SK-N-DZ (cell line): ENCODE data around the gene NCAPG2.
"Not testable (repeated sequence)": the region's sequence is repeated elsewhere in the genome, so short reads cannot be mapped to it uniquely, and the experiment has no call there.

Source experiments
- DNase-seq: peaks from one replicate; pipeline ENCODE4 v3.0.0-alpha.2; 2015; ENCODE audit warnings: low spot score

The NCAPG2 gene

DNA sequence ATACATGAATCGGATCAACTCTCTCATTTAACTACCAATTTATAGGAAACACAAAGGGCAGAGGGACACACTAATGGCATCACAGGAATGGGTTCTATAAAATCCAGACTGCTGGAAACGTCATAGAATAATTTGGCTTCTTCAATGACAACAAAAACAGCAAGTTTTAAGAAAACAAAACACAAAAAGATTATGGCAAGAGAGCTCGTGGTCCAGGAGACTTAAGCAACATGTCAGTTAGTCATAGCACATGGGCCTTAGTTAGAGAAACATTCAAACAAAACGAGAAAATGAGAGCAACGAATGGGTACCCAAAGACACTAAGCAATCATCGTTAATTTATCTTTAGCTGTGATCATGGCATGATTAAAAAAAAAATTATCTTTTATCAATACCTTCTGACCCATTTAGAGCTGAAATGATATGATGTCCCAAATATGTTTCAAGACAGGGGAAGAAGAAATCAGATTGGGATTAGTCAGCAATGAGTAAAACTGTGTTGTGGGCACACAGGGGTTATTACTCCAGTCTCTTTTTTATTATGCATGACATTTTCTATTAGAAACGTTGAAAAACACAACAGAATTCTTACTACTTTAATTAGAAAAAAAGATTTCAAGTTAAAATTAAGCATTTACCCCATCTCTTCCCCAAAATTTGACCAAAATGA, 28.3 kb downstream of the NCAPG2 start:
- DNase-seq, result no peak

DNA sequence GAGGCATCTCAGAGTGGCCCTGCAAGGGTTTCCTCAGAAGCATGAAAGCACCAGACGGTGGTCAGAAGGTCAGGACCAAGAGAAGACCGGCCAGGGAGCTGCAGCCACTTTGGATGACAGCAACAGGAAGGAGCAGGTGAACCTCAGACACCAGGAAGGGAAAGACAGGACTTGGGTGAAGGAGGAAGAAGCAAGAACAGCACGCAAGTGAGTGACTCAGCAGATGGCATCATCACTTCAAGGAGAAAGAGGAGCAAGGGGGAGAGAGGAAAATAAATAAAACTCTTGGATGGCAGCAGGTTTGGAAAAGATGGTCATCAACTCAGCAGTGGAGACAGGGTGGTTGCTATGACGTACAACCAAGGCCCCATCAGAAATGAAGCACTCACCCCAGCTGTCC, 31.6 kb downstream of the NCAPG2 start:
- no peak for DNase-seq

- DNase-seq, result peak; percentile 22
Observed at GRCh38 chr7:158668086-158668485, 36.5 kb downstream of the NCAPG2 start.

- not testable (repeated sequence) for DNase-seq
Observed at GRCh38 chr7:158666966-158667678, 37.5 kb downstream of the NCAPG2 start.

GRCh38 chr7:158666401-158666800, 38.2 kb downstream of the NCAPG2 start:
- DNase-seq, result no peak

DNA sequence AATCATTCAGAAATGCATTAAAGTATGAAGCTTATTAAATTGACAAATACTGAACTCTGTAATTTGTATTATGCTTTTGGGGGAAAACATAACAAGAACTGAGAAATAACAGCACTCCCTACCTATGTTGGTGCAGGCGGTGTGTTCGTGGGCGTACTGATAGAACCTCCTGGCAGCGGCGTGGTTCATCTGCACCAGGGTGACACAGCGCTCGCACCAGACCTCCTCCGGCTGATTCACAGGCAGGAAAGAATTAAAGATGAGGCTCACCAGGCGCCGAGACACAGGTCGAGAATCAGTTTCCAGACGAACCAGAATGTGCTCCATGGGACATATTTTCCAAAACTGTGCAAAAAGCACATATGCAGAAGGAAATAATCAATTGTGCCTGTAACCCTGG, 40.2 kb downstream of the NCAPG2 start:
- no peak for DNase-seq

DNA sequence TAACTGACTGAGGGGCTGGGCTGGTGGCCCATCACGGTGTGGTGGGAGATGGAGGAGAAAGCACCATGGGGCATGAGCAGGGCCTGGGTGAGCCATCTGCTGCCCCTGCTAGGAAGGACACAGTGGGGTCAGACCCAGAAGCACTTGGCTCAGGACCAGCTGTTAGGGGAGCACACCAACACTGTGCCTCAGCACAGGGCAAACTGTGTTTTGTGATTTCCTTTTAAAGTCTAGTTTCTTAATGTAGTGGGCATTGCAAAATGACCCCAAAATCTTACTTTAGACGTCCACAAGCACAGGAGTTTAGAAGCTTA, 41.2 kb downstream of the NCAPG2 start:
- no peak for DNase-seq

DNA sequence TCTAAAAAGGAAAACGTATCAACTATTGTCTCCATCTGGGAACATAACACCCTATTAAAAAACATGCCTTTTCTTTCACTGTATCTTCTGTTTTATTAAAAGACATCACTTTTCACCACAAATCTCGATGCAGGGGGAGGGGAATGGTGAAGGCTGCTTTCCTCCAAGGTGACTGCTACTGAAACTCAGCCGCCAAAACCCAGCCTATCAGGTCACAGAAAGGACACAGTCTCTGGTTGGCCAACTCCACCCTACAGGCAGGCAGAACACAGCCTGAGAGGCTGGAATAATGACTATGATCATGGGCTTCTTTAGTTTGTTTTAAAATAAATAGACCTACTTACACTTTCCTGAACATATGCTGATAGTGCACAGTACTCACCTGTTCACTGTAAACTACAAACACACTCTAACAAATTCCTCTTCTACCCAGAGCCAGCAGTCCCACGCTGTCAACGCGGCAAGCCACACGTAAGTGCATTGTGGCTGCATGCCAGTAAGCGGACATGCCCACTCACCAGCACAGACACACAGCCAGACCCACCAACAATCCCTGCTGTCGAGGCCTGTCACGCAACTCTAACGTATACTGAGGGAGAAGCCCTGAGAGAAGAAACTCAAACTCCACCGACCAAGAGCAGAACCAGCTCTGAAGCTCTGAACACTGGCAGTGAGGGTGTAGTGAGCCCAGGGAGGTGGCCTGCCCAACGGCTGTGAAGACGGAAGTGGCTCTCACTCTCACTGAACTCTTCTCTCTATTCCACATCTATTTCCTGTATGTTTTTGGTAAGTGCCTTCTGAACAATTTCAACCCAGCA, 41.8 kb downstream of the NCAPG2 start:
- no peak for DNase-seq

GRCh38 chr7:158658475-158658874, 46.1 kb downstream of the NCAPG2 start:
- DNase-seq, result no peak

GRCh38 chr7:158657189-158657746, 47.3 kb downstream of the NCAPG2 start:
- no peak for DNase-seq

DNA sequence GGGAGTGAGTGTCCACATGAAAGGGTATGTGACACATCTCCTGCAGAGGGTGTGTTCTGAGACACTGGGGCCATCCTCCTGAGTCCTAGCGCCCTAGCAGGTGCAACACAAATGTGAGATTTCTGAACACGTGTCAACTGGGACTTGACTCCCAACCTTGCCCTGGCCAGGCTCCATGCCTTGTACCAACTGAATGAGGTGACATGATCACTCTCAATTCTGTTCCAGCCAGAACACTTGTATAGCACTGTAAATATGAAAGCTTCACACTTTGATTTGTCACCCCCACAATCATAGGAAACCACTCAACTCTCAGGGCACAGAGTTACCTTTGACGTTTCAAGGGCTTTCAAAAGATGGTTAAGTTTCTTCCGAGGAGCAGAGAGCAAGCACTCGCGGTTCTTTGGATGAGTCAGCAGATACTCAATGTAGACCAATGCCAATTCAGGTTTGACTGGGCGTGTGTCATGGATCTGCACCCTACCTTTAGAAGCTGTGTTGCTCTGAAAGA, 48.6 kb downstream of the NCAPG2 start:
- no peak for DNase-seq

- DNase-seq, result no peak
Observed at GRCh38 chr7:158655507-158655906, 49.1 kb downstream of the NCAPG2 start.

GRCh38 chr7:158651968-158652565, 52.5 kb downstream of the NCAPG2 start:
- no peak for DNase-seq

DNA sequence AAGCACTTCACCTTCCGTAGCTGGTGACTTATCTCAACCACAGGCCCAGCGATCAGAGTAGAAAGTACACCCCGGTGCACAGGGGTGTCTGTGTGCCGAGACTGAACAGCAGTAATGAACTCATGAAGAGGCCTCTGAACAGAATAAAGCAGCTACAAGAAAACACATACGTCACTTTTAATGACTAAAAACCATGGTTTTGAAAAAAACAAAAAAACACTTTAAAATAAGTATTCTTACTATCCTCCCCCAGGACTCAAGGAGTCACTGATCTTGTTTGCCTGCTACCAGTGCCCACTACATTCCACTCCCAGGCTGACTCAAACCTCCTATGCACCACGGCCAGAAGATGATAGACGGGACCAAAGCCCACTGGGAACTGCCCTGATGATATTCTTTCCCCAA, 53.8 kb downstream of the NCAPG2 start:
- no peak for DNase-seq

DNA sequence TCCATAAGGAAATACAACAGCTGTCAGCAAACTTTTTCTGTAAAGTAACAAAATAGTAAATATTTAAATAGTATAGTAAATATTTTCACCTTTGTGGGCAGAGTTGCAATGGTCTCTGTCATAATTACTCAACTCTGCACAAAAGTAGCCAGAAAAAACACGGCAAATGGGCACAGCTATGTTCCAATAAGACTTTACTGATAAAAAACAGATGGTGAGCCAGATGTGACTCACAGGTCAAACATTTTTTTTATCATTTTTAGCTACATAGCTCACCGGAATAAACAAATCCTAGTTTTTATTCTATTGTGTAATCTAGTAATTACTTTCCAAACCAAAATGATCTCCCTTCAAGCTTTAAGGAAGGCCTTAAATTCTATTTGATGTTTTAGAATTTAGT, 55.3 kb downstream of the NCAPG2 start:
- no peak for DNase-seq

DNA sequence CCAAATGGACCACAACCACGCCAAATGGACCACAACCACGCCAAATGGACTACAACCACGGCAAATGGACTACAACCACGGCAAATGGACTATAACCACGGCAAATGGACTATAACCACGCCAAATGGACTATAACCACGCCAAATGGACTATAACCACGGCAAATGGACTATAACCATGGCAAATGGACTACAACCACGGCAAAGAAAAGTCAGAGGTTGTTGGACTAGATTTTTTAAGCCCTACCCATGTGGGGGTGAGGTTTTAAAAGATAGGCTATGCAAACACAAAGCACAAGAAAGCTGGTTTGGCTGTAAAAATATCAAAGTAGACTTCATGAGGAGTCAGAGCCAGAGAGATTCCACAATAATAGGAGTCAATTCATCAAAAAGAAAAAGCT, 55.8 kb downstream of the NCAPG2 start:
- DNase-seq, result no peak

GRCh38 chr7:158648168-158648567, 56.4 kb downstream of the NCAPG2 start:
- no peak for DNase-seq

GRCh38 chr7:158647475-158647792, 57.2 kb downstream of the NCAPG2 start:
- DNase-seq, result no peak

- peak; percentile 21 for DNase-seq
Observed at GRCh38 chr7:158646766-158647474, 57.7 kb downstream of the NCAPG2 start.

- no peak for DNase-seq
Observed at GRCh38 chr7:158645842-158646241, 58.8 kb downstream of the NCAPG2 start.

- DNase-seq, result no peak
Observed at GRCh38 chr7:158642149-158642548, 62.5 kb downstream of the NCAPG2 start.
